GM10248 (cell line): Measurements from ENCODE around the gene TTC6.
"Not testable (repeated sequence)": the region's sequence is repeated elsewhere in the genome, so short reads cannot be mapped to it uniquely, and the experiment has no call there.

ENCODE experiments used
- CTCF ChIA-PET: fragments of 300-600 bp; sonication (Branson Sonifier 250); formaldehyde crosslinking; extraction: SDS; loops from one replicate; lab custom pipeline; 2021; ENCODE audit warnings: antibody characterized with exemption; lab: Yijun Ruan, JAX
- POLR2A ChIA-PET: fragments of 350-650 bp; sonication (Branson Sonifier 250); formaldehyde crosslinking; extraction: SDS; loops from one replicate; lab custom pipeline; 2020; ENCODE audit warnings: antibody characterized with exemption; lab: Yijun Ruan, JAX
- DNase-seq: peaks from one replicate; pipeline ENCODE4 v3.0.0; 2012; ENCODE audit errors: extremely low spot score
- TF ChIP-seq, protein P1 (sequence below): IDR thresholded peaks from 2 replicates; pipeline ENCODE4 v1.5.1; 2012; ENCODE audit warnings: mild to moderate bottlenecking, low read depth; ENCODE audit errors: extremely low read depth, missing control alignments, control extremely low read depth

The TTC6 gene, protein sequence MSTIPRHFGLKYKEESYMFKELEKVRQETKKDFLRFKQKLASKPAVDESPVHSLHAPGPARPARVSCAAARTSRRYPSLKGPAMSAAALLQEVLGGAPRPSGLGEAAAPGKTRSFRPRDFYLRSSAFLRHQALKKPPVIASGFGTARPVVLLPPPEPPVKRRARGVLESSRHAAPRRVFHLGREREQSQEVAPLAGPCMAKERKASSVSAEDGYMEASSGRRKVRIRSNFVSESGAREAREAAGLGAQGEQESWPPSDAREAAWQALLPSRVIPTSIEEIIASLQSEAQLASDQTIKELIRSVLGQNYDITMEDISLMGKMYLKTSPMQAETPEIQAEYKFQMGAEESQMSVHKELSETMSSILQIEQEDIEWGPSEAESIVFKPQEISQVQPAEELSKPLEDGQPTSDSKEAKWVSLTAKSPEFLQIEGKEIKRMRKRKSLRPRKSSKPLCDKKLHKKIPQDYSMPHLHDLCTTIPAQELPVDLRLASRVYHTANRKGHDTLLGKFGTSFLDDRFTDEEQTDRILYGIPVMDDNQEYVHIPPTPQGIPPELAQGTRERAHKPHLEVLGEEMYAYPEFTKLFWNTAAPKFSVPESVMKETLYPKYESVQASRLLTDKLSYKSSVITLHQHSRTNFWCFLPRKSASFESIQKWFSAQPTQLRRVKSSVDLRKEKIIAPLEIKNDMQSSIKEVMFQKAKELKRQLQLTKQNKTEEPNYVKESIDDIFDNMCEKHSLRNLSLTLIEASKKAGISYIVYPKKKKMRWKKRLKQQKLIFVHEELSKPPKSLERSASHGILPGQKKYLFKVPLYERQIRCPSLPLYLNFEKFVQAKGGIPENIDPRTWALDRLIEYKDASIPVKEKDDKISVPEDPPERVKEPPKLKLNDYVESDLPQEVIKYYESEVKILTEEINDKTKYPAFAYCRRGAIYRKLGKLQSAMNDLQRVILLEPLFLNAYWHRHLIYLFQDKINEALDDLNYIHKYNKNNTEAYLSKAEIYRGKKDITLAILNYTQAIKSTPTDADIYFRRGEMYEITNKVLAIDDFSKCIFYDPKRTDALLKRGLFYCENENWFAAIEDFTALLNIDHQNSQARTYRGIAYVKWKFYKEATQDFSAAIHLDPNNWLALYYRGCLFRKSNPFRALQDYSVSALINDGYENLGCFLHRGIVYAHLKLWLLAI (N-terminal part only)

DNA sequence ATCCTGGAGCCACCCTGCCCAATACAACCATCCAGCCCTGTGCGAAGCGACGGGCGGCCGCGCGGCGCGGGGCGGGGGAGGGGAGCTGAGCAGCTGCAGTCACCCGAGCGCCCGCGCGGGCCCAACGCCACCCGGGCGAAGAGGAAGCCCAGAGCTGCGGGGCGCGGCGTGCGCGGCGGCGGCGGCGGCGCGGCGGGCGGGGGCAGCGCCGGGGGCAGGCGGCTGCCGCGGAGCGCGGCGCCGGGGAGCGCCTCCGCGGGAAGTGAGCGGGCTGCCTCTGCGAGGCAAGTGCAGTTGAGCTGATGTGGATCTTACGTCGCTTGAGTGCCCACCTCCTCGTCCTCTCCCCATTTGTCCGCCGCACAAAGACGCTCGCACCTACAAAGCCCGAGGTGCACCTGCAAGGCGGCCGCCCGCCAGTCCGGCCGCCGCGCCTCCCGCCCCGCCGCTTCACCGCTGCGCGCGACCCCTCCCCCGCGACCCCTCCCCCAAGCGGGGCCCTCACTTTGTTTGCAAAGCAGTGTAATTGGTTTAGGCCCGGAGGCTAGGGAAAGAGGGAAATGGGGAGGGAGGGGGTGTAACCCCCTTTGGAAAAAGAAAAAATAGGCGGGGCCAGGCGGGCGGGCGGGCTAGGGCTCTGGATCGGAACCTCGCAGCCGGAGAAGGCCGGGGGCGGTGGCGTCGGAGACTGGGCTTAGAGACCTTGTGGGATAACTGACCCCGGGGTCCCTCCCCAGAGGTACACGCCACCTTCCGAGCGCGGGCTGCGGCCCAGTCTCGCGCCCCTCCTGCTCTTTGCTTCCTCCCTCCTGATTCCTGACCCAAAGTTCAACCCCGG is at the start of gene TTC6, which contains the start of gene FOXA1:
Gene TTC6, plus strand, starts transcription at position 659 of the 838 bp plus-strand sequence. CDS start 26,436 bp downstream, outside the sequence.
Gene FOXA1, minus strand, starts transcription at position 279 of the 838 bp plus-strand sequence. Its CDS starts 277 bp downstream, at position 2.
- no peak for DNase-seq
- CTCF ChIA-PET, result no interaction called here
- TF ChIP-seq, protein P1, sequence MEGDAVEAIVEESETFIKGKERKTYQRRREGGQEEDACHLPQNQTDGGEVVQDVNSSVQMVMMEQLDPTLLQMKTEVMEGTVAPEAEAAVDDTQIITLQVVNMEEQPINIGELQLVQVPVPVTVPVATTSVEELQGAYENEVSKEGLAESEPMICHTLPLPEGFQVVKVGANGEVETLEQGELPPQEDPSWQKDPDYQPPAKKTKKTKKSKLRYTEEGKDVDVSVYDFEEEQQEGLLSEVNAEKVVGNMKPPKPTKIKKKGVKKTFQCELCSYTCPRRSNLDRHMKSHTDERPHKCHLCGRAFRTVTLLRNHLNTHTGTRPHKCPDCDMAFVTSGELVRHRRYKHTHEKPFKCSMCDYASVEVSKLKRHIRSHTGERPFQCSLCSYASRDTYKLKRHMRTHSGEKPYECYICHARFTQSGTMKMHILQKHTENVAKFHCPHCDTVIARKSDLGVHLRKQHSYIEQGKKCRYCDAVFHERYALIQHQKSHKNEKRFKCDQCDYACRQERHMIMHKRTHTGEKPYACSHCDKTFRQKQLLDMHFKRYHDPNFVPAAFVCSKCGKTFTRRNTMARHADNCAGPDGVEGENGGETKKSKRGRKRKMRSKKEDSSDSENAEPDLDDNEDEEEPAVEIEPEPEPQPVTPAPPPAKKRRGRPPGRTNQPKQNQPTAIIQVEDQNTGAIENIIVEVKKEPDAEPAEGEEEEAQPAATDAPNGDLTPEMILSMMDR, result no peak
- POLR2A ChIA-PET, result no interaction called here

DNA sequence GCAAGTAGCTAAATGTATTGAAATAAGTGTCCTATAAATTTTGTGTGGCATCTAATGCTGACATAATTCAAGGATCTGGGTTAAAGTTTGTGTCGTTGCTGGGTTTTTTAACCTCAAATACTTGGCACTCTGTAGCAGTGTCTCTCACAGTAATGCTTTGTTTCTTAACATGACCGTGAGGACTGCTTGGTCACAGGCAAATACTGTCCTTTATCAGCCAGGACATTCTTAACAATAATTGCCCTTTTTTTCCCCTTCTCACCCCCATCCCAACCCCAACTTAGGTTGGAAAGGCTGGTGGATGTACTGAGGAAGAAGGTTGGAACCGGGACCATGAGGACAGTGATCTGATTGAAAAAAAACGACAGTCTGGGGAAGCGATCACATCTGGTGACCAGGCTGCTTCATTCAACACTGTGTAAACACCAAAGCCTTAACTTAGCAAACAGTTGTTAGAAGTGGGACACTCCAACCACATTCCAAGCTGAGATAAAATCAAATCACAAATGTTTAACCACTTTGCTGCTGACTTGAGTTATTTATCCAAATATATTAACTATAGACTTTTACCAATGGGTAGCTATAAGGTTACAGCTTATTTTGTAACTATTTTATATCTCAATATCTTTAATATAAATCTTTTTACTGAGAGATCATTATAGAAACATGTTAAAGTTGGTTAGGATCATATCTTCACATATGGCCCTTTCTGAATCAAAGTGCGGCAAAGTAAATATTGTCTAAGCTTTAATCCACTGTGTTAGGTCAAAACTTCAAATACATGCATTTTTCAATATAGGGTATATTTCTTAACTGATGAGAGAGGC is 48.6 kb upstream of the TTC6 start:
- ChIA-PET POLR2A (no interaction called here), CTCF (no interaction called here)
- TF ChIP-seq, protein P1, result no peak
- no peak for DNase-seq

DNA sequence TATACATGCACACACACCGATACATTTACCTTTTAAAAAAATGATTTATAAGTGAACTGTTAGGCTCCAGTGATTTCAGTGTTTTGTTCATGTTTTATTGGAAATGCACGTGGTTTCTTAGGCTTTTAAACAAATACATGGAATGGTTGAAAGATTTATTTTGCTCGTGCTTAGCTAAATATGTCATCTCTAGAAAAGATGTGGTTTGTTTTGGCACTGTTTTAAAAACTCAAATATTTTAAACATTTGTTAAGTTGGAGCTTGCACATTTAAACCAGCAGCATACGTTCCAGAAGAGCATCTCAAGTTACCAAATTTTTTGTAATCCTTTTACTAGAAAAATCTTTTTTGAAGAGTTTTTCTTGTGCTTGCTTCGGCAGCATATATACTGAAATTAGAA is 44.9 kb upstream of the TTC6 start:
- DNase-seq, result no peak
- TF ChIP-seq, protein P1, result no peak
- CTCF ChIA-PET, result no interaction called here
- POLR2A ChIA-PET, result no interaction called here

DNA sequence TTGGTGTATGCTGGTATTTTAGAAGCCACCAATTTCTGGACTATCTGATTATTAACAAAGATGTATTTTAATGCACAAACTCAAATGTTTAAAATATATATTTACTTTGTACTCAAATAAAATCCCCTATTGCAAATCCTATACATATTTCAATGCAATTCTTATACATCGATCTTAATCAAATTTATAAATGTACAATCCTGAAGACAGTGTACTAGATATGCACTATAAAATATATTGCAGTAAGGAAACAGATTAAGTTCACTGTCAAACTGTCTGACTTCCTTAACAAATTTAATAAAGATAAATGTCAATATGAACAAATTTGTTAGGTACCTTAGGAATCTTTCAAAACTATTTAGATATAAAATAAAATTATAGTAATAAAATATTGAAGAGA is 44.3 kb upstream of the TTC6 start:
- TF ChIP-seq, protein P1, result no peak
- POLR2A ChIA-PET, result no interaction called here
- CTCF ChIA-PET, result no interaction called here
- DNase-seq, result no peak

DNA sequence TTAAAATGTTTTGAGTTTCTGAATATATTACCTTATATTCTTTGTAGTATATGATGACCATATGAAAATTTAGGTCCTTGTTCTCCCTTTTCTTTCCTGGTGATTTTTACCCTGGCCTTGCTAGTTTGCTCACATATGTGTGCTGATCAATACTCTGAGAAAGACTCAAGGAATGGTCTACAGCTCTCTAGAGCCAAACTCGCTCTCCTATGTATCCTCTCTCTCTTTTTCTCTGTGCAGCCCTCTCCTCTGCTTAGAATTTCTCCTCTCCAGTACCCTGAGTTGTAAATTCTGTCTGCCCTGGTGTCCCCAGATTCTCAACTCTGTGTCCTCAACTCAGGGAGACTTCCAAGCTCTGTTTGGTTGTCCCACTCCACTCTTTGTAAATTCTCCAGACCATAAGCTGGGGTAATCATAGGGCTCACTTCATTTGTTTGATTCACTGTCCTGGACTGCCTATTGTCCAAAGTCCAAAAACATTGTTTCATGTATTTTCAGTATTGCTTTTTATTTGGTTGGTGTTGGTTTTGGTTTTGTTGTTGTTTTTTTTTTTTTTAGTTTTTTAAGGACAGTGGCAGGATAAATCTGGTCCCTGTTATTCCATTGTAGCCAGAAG is 41.4 kb upstream of the TTC6 start:
- TF ChIP-seq, protein P1, result no peak
- ChIA-PET POLR2A (no interaction called here), CTCF (no interaction called here)
- no peak for DNase-seq

DNA sequence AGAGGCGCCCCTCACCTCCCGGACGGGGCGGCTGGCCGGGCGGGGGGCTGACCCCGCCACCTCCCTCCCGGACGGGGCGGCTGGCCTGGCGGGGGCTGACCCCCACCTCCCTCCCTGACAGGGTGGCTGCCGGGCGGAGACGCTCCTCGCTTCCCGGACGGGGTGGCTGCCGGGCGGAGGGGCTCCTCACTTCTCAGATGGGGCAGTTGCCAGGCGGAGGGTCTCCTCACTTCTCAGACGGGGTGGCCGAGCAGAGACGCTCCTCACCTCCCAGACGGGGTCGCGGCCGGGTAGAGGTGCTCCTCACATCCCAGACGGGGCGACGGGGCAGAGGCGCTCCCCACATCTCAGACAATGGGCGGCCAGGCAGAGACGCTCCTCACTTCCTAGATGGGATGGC is 39.8 kb upstream of the TTC6 start:
- DNase-seq, CTCF ChIA-PET, POLR2A ChIA-PET: not testable (repeated sequence)
